NB4 (cell line): Measurements from ENCODE around the gene FEZF2.

ENCODE experiments used
- POLR2A ChIP-seq: IDR thresholded peaks from 2 replicates; pipeline ENCODE4 v1.6.1; 2011; ENCODE audit warnings: mild to moderate bottlenecking; ENCODE audit not compliant: insufficient read length; ENCODE audit errors: extremely low read depth
- TF ChIP-seq, protein P1 (sequence below): IDR thresholded peaks from one replicate; pipeline ENCODE4 v1.5.1; 2012; ENCODE audit warnings: low read depth, low read length
- TF ChIP-seq, protein P2 (sequence below): IDR thresholded peaks from 2 replicates; pipeline ENCODE4 v1.6.1; 2011; ENCODE audit warnings: low read depth, low read length

DNA sequence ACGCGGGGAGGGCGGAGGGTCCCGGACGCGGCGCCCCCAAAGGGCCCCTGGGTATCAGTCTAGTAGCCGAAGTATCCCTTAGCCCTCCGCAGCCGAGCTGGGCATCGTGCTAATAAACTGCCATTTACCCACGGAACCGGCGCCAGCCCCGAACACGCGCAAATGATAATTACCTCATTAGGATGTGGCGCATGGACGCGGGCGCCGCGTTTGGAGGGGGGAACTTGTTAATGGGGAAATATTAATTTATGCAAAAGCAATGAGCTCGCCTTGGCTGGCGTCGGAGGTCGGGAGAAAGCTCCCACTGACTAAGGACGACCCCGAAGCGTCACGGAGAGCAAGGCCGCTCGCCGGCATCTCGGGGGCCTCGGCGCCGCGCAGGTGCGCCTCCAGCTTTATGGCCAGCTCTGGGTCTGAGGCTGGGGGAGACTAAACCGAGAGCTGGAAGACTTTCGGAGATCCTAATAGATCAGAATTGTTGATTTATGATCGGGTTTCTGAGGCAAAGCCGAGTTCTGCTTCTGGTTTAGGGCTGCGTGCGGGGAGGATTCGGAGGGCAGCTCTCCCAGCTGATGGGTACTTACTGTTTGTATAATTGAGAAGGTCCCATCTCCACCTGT, 474 bp upstream of the FEZF2 start:
- TF ChIP-seq, protein P1, sequence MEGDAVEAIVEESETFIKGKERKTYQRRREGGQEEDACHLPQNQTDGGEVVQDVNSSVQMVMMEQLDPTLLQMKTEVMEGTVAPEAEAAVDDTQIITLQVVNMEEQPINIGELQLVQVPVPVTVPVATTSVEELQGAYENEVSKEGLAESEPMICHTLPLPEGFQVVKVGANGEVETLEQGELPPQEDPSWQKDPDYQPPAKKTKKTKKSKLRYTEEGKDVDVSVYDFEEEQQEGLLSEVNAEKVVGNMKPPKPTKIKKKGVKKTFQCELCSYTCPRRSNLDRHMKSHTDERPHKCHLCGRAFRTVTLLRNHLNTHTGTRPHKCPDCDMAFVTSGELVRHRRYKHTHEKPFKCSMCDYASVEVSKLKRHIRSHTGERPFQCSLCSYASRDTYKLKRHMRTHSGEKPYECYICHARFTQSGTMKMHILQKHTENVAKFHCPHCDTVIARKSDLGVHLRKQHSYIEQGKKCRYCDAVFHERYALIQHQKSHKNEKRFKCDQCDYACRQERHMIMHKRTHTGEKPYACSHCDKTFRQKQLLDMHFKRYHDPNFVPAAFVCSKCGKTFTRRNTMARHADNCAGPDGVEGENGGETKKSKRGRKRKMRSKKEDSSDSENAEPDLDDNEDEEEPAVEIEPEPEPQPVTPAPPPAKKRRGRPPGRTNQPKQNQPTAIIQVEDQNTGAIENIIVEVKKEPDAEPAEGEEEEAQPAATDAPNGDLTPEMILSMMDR: no peak
- TF ChIP-seq POLR2A: no peak
- TF ChIP-seq, protein P2, sequence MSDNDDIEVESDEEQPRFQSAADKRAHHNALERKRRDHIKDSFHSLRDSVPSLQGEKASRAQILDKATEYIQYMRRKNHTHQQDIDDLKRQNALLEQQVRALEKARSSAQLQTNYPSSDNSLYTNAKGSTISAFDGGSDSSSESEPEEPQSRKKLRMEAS: no peak
